Measurements from ENCODE around the gene TRA2B.

TRA2B gene

GRCh38 chr3:185936814-185937688, 763 bp downstream of the TRA2B start:
- TF ChIP-seq, protein P1, sequence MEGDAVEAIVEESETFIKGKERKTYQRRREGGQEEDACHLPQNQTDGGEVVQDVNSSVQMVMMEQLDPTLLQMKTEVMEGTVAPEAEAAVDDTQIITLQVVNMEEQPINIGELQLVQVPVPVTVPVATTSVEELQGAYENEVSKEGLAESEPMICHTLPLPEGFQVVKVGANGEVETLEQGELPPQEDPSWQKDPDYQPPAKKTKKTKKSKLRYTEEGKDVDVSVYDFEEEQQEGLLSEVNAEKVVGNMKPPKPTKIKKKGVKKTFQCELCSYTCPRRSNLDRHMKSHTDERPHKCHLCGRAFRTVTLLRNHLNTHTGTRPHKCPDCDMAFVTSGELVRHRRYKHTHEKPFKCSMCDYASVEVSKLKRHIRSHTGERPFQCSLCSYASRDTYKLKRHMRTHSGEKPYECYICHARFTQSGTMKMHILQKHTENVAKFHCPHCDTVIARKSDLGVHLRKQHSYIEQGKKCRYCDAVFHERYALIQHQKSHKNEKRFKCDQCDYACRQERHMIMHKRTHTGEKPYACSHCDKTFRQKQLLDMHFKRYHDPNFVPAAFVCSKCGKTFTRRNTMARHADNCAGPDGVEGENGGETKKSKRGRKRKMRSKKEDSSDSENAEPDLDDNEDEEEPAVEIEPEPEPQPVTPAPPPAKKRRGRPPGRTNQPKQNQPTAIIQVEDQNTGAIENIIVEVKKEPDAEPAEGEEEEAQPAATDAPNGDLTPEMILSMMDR (IDR thresholded peaks at IDR 0.05): no peak
- Mint-ChIP-seq H3K27ac (peak overlapping the region; percentile 100), H3K36me3 (ENCODE audit: low read depth) (peaks cover 18% of the 10 kb centered on the region), H3K9me3 (peaks cover 21% of the 10 kb centered on the region), H3K4me3 (peak overlapping the region; percentile 100), H3K4me1 (peaks cover 38% of the 10 kb centered on the region), H3K27me3 (ENCODE audit: low read depth, poor library complexity) (peaks cover 3% of the 10 kb centered on the region)
- DNase-seq: peak; percentile 88

DNA sequence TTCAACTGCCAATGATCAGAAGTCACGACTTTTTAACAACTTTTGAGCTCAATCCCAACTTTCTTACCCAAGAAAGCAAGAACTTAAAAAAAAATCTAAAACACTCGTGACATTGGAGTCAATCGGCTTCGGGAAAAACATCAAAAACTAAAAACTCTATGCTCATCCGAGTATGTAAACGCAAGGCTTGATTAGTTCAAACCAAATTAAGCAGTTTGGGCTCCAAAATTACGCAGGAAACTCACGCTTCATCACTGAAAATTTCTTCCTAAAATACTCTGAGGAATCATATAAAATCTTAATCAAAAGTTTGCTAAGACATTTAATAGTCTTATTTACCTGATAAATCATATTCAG, 1.6 kb downstream of the TRA2B start:
- Mint-ChIP-seq H3K9me3 (peaks cover 21% of the 10 kb centered on the region), H3K4me1 (peaks cover 46% of the 10 kb centered on the region), H3K4me3 (peak overlapping the region; percentile 100), H3K36me3 (ENCODE audit: low read depth) (peaks cover 23% of the 10 kb centered on the region), H3K27me3 (ENCODE audit: low read depth, poor library complexity) (peaks cover 3% of the 10 kb centered on the region), H3K27ac (peak overlapping the region; percentile 100)
- DNase-seq: no peak
- TF ChIP-seq, protein P1 (IDR thresholded peaks at IDR 0.05): no peak

DNA sequence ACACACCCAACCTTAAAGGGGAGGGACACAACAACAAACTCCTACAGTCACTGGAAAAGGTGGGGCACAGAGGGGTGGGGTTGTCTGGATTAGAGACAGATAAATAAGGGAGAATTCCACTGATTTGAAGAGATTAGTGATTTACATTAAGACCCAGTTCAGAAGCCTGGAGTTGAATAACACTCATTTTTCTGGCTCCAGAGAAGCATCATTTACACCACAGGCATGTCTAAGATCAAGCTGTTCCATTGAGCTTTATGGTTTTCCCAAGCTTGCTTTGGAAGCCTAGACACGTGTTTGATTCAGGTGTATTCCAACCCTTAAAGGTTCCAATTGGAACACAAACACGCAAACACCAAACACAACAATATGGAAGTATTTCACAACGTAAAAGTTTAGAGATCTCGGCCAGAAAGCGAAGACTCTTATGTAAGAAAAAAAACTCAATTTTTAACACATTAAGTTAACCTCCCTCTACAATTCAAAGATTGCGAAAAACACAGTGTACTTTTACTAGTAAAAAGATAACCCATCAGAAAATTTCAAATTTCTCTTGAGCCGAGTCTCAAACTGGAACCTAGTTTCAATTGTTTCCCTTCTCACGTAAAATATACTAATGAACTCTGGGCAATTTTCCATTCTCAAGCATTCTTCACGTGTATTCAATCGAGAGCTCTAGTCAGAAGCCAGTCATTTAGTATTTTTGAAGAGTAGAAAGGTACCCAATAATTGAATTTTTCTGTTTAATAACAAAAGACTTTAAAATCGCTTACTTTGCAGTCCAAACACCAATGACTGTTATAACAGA, 2.1 kb downstream of the TRA2B start:
- TF ChIP-seq, protein P1 (IDR thresholded peaks at IDR 0.05): no peak
- Mint-ChIP-seq H3K27ac (peak overlapping the region; percentile 100), H3K27me3 (ENCODE audit: low read depth, poor library complexity) (peaks cover 3% of the 10 kb centered on the region), H3K9me3 (peaks cover 21% of the 10 kb centered on the region), H3K4me1 (peaks cover 52% of the 10 kb centered on the region), H3K36me3 (ENCODE audit: low read depth) (peaks cover 26% of the 10 kb centered on the region), H3K4me3 (peak overlapping the region; percentile 100)
- DNase-seq: no peak

DNA sequence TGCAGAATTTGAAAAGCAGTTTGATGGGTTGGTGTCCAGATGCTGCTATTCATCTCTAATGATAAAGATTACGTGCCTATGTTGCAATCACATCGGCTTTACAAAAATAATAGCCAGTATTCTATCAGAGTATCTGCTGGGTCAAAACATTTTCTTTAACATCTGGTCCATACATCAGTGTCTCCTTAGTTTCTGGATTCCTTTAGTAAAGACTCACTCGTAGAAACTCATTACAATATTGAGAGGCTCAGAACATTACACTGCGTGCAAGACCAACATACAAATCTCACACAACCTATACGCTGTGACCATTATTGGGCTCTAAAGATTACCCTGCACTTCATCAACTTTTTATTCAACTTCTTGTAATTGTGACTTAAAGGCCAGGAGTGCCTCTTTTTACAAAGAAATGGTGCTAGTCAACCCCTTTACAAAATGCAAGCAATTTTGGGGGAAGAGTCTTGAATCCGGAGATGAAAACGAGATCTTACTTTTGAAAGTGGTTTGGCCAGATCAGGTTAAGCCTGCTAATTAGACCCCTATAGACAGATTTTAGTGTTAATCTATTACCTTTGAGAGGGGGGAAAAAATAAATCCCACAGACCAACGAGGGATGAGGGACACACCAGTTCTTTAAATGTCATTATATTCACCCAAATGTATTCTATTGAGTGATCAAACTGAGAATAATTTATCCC, 2.9 kb downstream of the TRA2B start:
- H3K4me3 Mint-ChIP-seq: peak overlapping the region; percentile 100
- peaks cover 25% of the 10 kb centered on the region for H3K36me3 Mint-ChIP-seq (ENCODE audit: low read depth)
- H3K27ac Mint-ChIP-seq: peak overlapping the region; percentile 100
- TF ChIP-seq, protein P1 (IDR thresholded peaks at IDR 0.05): no peak
- H3K9me3 Mint-ChIP-seq: peaks cover 18% of the 10 kb centered on the region
- DNase-seq: no peak
- peaks cover 3% of the 10 kb centered on the region for H3K27me3 Mint-ChIP-seq (ENCODE audit: low read depth, poor library complexity)
- H3K4me1 Mint-ChIP-seq: peaks cover 59% of the 10 kb centered on the region

DNA sequence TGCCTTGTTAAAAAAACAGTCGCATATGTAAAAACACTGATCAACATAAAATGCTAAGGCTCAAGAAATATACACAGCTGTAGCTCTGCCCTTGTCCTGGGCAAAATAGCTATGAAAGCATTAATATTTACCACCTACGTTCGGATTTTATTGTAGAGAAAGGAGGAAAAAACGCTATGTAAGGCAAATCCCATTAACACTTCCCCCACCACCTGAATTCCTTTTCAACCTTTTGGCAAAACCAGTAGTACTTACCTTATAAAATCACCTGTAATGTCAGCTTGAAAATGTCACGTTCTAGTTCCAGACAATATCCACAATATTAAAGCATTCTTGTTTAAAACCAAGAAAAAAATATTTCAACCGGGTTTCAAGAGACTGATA, 3.6 kb downstream of the TRA2B start:
- H3K4me3 Mint-ChIP-seq: peak overlapping the region; percentile 100
- DNase-seq: no peak
- H3K36me3 Mint-ChIP-seq (ENCODE audit: low read depth): peaks cover 26% of the 10 kb centered on the region
- peak overlapping the region; percentile 53 for H3K27ac Mint-ChIP-seq
- TF ChIP-seq, protein P1 (IDR thresholded peaks at IDR 0.05): no peak
- peaks cover 11% of the 10 kb centered on the region for H3K9me3 Mint-ChIP-seq
- H3K4me1 Mint-ChIP-seq: peaks cover 67% of the 10 kb centered on the region
- H3K27me3 Mint-ChIP-seq (ENCODE audit: low read depth, poor library complexity): peaks cover 3% of the 10 kb centered on the region

Measured in nephron progenitor cell (in vitro differentiated cells).